Activated CD4-positive, alpha-beta T cell treated with anti-CD3 and anti-CD28 coated beads for 4 hours (primary cell): ENCODE results near the gene PRKCE.

Experiments used
- DNase-seq, 2 donors: peaks; one replicate each; pipeline ENCODE4 v3.0.0-alpha.2; 2020

Gene PRKCE

GRCh38 chr2:46067501-46068305 lies 416.2 kb downstream of the PRKCE start:
- no peak for DNase-seq

GRCh38 chr2:46068636-46069035 lies 417.2 kb downstream of the PRKCE start:
- DNase-seq: no peak

DNA sequence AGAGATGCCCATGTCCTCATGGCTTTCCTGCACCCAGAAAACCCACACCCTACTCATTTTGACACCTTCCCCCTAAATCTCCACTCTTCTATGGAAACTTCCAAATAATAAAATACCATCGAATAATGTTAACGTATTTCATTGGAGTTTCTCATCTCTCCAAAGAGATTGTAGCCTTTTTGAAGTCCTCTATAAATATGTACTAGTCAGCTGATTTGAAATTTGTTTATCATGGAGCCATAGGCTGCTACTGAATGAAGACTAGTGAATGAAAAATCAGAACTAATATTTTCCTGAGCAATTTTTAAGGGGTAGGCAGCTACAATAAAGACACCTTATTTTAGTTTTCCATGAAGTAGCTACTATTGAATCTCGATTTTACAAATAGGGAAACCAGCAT lies 419.6 kb downstream of the PRKCE start:
- DNase-seq: no peak

GRCh38 chr2:46072101-46072820 lies 420.8 kb downstream of the PRKCE start:
- no peak for DNase-seq

DNA sequence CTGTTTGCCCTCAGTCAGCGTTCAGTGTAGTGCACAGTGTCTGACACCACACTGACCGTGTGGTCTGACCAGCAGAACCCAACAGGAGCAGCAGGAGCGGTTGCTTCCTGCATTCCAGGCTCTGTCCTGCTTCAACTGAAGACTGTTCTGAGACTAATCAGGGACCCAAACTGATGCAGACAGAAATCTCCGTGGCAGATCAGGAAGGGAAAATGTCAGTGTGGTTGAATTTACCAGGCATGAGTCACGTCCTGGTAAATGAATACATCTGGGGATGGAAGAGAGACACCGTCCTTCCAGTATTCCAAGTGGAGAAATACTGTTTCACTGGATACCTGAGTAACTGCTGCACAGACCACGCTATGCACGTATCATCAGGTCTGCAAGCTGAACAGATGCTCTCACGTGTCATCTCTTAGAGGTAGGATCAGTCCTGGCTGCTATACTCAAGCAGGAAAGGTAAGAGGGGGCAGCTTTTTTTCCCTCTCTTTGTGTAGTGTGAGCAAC lies 422.1 kb downstream of the PRKCE start:
- no peak for DNase-seq

DNA sequence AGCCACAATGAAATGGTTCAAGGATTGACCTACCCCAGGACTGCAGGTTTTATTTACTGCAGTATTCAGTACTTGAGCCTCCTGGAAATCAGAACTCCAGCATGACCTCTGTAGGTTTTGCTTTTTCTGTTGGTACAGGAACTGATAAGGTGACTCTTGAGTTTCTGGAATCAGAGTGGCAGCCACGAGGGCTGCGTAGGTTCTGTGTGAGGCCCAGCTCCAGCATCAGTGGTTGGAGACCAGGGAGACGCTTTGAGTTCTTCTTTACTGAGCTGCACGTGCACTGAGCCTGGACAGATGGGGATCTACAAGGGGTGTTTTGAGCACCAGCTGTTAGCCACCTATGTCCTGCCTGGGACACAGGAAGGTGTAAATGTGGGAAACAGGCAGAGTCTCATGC lies 423.0 kb downstream of the PRKCE start:
- no peak for DNase-seq

DNA sequence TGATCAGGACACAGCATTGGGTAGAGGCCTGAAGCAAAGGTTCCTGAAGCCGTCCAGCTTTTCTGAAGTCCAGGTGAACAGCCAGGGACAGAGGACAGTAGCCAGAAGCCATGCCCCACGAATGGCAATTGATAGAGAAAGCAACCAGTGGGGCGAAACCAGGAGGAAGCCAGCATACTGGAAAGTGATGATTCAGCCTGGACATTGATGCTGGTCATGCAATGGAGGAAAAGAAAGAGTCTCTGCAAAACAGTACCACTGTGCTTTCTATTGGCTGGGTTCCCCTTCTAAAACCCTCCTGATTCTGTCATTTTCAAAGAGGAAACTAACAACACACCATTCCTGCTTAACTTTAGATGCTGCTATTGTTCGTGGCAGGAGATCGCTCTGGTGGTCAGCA lies 424.4 kb downstream of the PRKCE start:
- no peak for DNase-seq

DNA sequence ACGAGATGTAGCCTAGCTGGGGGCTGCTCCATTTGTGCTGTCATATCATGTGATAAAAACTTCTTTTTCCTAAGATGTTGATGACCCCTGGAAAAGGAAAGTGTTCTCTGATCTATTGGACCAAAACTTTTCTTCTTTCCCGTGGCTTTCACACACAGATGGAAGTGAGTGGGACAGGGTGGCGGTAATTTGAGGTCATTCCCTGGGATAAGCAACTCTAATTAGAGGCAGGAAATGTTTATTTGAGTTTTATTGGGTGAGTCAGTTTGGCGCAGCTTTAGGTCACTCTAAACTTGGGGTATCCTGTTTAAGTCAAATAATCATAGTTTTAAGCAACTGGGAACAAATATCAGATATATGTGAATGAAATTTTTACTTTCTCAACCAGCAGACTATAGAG lies 424.8 kb downstream of the PRKCE start:
- no peak for DNase-seq

GRCh38 chr2:46076875-46077274 lies 425.4 kb downstream of the PRKCE start:
- no peak for DNase-seq

- no peak for DNase-seq
These were observed 426.1 kb downstream of the PRKCE start for GRCh38 chr2:46077522-46078107.

- DNase-seq: no peak
These were observed 428.6 kb downstream of the PRKCE start for GRCh38 chr2:46079985-46080560.

- DNase-seq: no peak
These were observed 431.3 kb downstream of the PRKCE start for GRCh38 chr2:46082531-46083485.

DNA sequence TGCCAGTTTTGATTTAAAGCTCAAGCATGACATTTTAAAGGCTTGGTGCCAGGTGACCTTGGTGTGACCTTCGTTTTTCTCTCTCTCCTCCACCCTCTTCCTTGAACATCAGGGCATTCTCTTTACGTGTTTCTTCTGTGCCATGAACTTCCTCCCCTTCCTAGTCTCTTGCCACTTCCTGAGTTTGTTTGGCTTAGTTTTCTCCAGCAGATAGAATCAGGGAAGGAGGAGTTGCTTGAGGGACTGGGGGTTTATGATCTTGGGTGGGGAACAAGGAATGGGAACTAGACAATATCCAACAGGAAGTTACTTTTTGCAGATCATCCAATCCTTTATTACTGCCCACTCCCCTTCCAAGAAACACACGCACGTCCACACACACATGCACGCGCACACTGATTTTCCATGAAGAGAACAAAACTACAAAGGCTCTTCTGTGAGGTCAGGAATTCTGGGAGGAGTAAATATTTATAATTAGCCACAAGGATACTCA lies 435.1 kb downstream of the PRKCE start:
- no peak for DNase-seq

- no peak for DNase-seq
These were observed 436.0 kb downstream of the PRKCE start for GRCh38 chr2:46087492-46087891.

- no peak for DNase-seq
These were observed 439.5 kb downstream of the PRKCE start for GRCh38 chr2:46091004-46091403.

DNA sequence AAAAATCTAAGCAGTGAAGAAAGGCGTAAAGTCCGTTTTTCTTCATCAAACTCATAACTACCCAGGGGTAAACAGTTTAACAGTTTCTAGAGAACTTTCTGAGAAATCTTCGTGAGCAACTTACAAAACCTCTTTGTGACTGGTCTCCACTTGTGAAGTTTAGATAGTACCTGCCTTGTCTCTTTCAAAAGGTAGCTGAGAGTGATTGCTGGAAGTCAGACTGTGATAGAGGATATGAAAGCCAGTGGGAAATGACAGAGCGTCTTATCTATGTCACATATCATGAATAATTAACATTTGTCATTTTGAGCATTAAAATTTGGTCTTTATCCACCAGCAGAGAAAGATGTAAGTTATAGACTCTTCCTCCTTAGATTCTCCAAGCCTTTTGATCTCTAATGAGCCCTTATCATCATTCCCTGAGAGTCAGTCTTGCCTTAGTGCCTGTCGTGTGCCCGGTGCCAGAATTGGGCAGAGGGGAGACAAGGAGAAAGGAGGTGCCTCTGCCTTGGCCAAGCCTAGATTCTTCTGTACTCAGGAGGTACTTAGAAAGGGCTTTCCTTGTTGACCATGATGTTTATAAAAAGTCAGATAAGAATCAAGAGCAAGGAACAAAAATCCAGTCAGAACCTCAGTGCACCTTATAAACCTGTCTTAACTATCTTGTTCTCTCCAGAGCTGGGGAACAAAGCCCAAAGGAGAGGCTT lies 440.6 kb downstream of the PRKCE start:
- DNase-seq: no peak

GRCh38 chr2:46094689-46095088 lies 443.2 kb downstream of the PRKCE start:
- no peak for DNase-seq

GRCh38 chr2:46095830-46096229 lies 444.4 kb downstream of the PRKCE start:
- no peak for DNase-seq

DNA sequence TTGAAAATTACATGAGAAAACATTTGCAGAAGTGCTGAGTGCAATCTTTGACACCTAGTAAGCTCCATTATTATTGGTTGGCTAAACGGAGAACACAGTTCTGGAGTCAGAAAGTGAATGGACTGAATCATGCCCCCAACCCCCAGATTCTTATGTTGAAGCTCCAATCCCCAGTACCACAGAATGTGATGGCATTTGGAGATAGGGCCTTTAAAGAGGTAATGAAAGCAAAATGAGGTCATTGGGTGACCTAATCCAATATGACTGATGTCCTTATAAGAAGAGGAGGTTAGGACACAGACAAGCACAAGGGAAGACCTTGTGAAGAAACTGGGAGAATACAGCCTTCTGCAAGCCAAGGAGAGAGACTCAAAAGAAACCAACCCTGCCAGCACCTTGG lies 444.8 kb downstream of the PRKCE start:
- DNase-seq: no peak

DNA sequence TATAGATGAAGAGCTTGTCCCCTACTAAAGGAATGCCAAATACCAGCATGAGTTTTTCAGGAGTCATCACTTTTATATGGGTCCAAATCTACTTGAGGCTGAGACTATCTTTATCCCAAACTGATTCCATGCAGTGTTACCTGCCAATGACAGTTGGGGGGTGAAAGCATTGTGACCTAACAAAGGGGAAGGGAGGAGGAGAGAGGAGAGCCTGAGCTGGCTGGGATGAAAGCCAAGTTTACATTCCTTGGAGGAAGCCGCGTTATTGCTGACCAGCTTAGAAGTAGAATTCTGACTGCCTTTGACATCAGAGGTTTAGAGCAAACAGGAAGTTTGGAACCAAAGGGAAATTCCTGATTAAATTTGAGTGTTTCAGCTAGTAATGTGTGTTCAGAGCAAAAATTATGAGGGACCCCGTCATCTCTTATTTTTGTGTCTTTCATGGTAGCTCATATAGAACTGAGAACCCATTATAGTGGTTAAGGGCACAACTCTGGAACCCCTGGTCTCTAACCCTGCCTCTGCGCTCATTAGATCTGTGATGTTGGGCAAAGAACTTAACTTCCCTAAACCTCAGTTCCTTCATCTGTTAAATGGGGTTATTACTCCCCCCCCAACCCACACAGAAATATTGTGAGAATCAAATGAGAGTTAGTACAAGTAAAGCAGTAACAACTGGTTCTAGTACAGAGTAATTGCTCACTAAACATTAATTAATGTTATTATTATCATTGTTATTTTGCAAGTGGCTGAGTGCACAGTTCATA lies 446.4 kb downstream of the PRKCE start:
- no peak for DNase-seq

DNA sequence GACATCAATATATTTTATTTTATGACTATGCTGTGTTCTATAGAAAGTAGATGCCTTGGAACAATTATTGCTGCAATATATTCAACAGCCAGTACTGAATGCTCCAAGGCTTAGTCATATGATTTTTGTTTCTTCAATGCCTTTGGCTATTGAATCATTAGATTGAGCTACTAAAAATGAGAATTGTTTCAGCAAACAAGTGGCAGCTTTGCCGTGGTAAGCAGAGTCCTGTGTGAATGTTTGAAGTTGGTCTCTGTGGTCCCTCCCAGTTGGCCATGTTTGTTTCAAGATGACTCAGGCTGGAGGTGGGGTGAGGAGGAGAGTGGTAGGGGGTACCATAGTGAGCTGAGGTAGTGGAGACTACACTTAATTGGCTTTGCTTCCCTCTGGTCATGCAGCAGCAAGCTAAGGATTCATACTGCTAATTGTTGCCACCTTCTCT lies 447.2 kb downstream of the PRKCE start:
- no peak for DNase-seq
